Astrocyte (in vitro differentiated cells and primary cell): Measurements from ENCODE around the gene PDLIM1. TPM values are rescaled to one million over a fixed set of nuclear protein-coding genes. Genes with fewer than 3 reads are reported as not detected.

Experiments
- DNase-seq: peaks from one replicate; pipeline ENCODE4 v3.0.0-alpha.2; 2010; ENCODE audit warnings: low read depth
- FAIRE-seq: peaks from 2 replicates; lab custom pipeline; 2011; peaks lifted over from hg19 to GRCh38; lab: Jason Lieb, UNC
- H2AFZ ChIP-seq: 2 replicates; pipeline ENCODE4 v1.6.0; 2012; ENCODE audit warnings: low read depth, low read length, inconsistent platforms
- H3K27ac ChIP-seq: 2 replicates; pipeline ENCODE4 v1.5.1; 2011; ENCODE audit warnings: low read depth, low read length, inconsistent platforms
- H3K27me3 ChIP-seq: 2 replicates; pipeline ENCODE4 v1.6.0; 2011; ENCODE audit warnings: low read length, inconsistent platforms; ENCODE audit not compliant: insufficient read depth
- H3K36me3 ChIP-seq: 2 replicates; pipeline ENCODE4 v1.5.1; 2011; ENCODE audit warnings: low read length, inconsistent platforms; ENCODE audit not compliant: insufficient read depth
- H3K4me1 ChIP-seq: 2 replicates; pipeline ENCODE4 v1.5.1; 2011; ENCODE audit warnings: low read length, inconsistent platforms; ENCODE audit not compliant: insufficient read depth
- H3K4me2 ChIP-seq: 2 replicates; pipeline ENCODE4 v1.6.0; 2012; ENCODE audit warnings: low read length, inconsistent platforms
- H3K4me3 ChIP-seq: 2 replicates; pipeline ENCODE4 v1.5.1; 2011; ENCODE audit warnings: low read depth, mild to moderate bottlenecking, low read length, inconsistent platforms; ENCODE audit not compliant: insufficient read depth
- H3K79me2 ChIP-seq: 2 replicates; pipeline ENCODE4 v1.6.0; 2012; ENCODE audit warnings: mild to moderate bottlenecking, low read length, inconsistent platforms; ENCODE audit not compliant: insufficient read depth
- H3K9ac ChIP-seq: 2 replicates; pipeline ENCODE4 v1.6.0; 2012; ENCODE audit warnings: mild to moderate bottlenecking, low read length, inconsistent platforms
- H3K9me3 ChIP-seq: 2 replicates; pipeline ENCODE4 v1.5.1; 2012; ENCODE audit warnings: low read depth, mild to moderate bottlenecking, low read length, inconsistent platforms; ENCODE audit not compliant: insufficient read depth
- H4K20me1 ChIP-seq: 2 replicates; pipeline ENCODE4 v1.6.0; 2012; ENCODE audit warnings: low read length, inconsistent platforms; ENCODE audit not compliant: insufficient read depth
- H3K27ac Mint-ChIP-seq: one replicate; pipeline ENCODE4 v1.8.0; 2021; ENCODE audit warnings: mild to moderate bottlenecking, mixed read lengths; ENCODE audit not compliant: unreplicated experiment
- H3K27me3 Mint-ChIP-seq: one replicate; pipeline ENCODE4 v1.8.0; 2021; ENCODE audit warnings: low read depth, mixed read lengths; ENCODE audit not compliant: unreplicated experiment
- H3K36me3 Mint-ChIP-seq: one replicate; pipeline ENCODE4 v1.8.0; 2021; ENCODE audit warnings: low read depth, mixed read lengths; ENCODE audit not compliant: unreplicated experiment
- H3K4me1 Mint-ChIP-seq: one replicate; pipeline ENCODE4 v1.8.0; 2021; ENCODE audit warnings: low read depth, mixed read lengths; ENCODE audit not compliant: unreplicated experiment
- H3K4me3 Mint-ChIP-seq: one replicate; pipeline ENCODE4 v1.8.0; 2021; ENCODE audit warnings: mild to moderate bottlenecking, moderate library complexity, mixed read lengths; ENCODE audit not compliant: unreplicated experiment
- H3K9me3 Mint-ChIP-seq: one replicate; pipeline ENCODE4 v1.8.0; 2021; ENCODE audit warnings: mild to moderate bottlenecking, mixed read lengths; ENCODE audit not compliant: unreplicated experiment
- CTCF ChIP-seq: IDR thresholded peaks from 2 replicates; pipeline ENCODE4 v1.5.1; 2011; ENCODE audit warnings: low read depth, mild to moderate bottlenecking, inconsistent platforms, low read length, moderate library complexity; ENCODE audit not compliant: insufficient read depth
- EZH2 ChIP-seq: IDR thresholded peaks from 2 replicates; pipeline ENCODE4 v1.6.1; 2012; ENCODE audit warnings: mild to moderate bottlenecking, low read length, inconsistent platforms; ENCODE audit not compliant: insufficient read depth
- total RNA-seq: library from RNA; stranded (reverse); gene quantifications from 2 replicates; pipeline ENCODE4 v1.2.1, GENCODE V29; 2021

PDLIM1 gene
- total RNA-seq, 1 donor from 2014 or later = 320 TPM

DNA sequence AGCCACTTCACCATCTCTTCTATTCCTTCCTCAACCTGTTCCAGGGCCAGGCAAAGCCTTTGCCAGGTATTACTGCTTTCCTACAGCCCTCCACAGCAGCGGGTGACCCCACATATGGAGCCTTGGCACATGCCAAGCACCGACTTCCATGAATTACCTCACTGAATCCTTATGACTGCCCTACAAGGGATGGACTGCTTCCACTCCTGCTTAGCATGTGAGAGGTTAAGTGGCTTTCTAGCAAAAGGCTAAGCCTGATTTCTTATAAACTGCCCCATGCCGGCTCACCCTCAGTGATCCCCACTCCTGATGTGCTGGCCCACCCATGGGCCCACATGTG, 44.0 kb upstream of the PDLIM1 start:
- FAIRE-seq (no peak), DNase-seq (no peak)
- Histone ChIP-seq H2AFZ (peak overlapping the region; percentile 80), H4K20me1 (no peaks in the 10 kb centered on the region), H3K4me2 (peak overlapping the region; percentile 61), H3K79me2 (no peaks in the 10 kb centered on the region), H3K4me3 (no peak overlapping the region), H3K27me3 (no peaks in the 10 kb centered on the region), H3K9ac (peak overlapping the region; percentile 65), H3K4me1 (peaks cover 15% of the 10 kb centered on the region), H3K36me3 (no peaks in the 10 kb centered on the region), H3K27ac (peak overlapping the region; percentile 85), H3K9me3 (no peaks in the 10 kb centered on the region)
- Mint-ChIP-seq H3K4me3 (no peak overlapping the region), H3K4me1 (peaks cover 12% of the 10 kb centered on the region), H3K9me3 (no peaks in the 10 kb centered on the region), H3K27ac (no peak overlapping the region), H3K36me3 (peaks cover 5% of the 10 kb centered on the region), H3K27me3 (peaks cover 4% of the 10 kb centered on the region)
- TF ChIP-seq CTCF (no peak), EZH2 (no peak)

- Histone ChIP-seq H3K4me1 (peaks cover 15% of the 10 kb centered on the region), H3K4me3 (no peak overlapping the region), H3K36me3 (no peaks in the 10 kb centered on the region), H3K27me3 (no peaks in the 10 kb centered on the region), H4K20me1 (no peaks in the 10 kb centered on the region), H2AFZ (peak overlapping the region; percentile 80), H3K9me3 (no peaks in the 10 kb centered on the region), H3K4me2 (peak overlapping the region; percentile 61), H3K79me2 (no peaks in the 10 kb centered on the region), H3K9ac (peak overlapping the region; percentile 65), H3K27ac (peak overlapping the region; percentile 85)
- TF ChIP-seq EZH2 (no peak), CTCF (no peak)
- FAIRE-seq = peak; percentile 81
- H3K27ac Mint-ChIP-seq = no peak overlapping the region
- peaks cover 5% of the 10 kb centered on the region for H3K36me3 Mint-ChIP-seq
- DNase-seq = peak; percentile 92
- no peak overlapping the region for H3K4me3 Mint-ChIP-seq
- peaks cover 4% of the 10 kb centered on the region for H3K27me3 Mint-ChIP-seq
- H3K9me3 Mint-ChIP-seq = no peaks in the 10 kb centered on the region
- H3K4me1 Mint-ChIP-seq = peaks cover 16% of the 10 kb centered on the region
These were observed 43.4 kb upstream of the PDLIM1 start for GRCh38 chr10:95333997-95334804.

DNA sequence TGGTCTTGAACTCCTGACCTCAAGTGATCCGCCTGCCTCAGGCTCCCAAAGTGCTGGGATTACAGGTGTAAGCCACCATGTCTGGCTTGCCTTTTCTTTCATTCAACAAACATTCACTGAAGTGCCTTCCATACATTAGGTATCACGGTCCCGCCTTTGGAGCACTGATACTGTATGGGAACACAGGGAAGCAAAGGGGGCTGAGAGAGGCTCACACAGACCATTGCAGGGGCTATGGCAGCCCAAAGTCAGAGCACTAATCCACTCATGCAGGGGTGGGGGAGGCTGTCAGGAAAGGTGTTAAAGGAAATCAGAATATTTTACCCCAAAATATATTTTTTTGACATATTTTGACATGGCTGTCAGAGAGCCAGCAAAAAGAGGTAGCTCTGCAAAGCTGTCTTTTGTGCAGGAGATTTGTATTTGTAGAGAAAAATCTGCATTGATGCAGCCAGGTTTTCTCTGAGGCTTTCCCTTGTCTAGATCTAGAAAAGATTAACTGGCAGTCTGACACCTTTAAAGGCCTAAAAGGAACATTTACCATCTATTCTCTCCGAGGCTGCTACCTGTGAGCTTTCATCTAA, 42.0 kb upstream of the PDLIM1 start:
- DNase-seq (no peak), FAIRE-seq (no peak)
- peaks cover 16% of the 10 kb centered on the region for H3K4me1 Mint-ChIP-seq
- H3K9me3 Mint-ChIP-seq = no peaks in the 10 kb centered on the region
- peaks cover 2% of the 10 kb centered on the region for H3K36me3 Mint-ChIP-seq
- Histone ChIP-seq H3K9me3 (no peaks in the 10 kb centered on the region), H3K9ac (no peak overlapping the region), H4K20me1 (no peaks in the 10 kb centered on the region), H3K36me3 (no peaks in the 10 kb centered on the region), H3K4me2 (no peak overlapping the region), H2AFZ (no peak overlapping the region), H3K4me1 (peaks cover 15% of the 10 kb centered on the region), H3K79me2 (no peaks in the 10 kb centered on the region), H3K27ac (no peak overlapping the region), H3K4me3 (no peak overlapping the region), H3K27me3 (no peaks in the 10 kb centered on the region)
- H3K4me3 Mint-ChIP-seq = no peak overlapping the region
- H3K27me3 Mint-ChIP-seq = peaks cover 2% of the 10 kb centered on the region
- TF ChIP-seq EZH2 = no peak
- TF ChIP-seq CTCF = no peak
- no peak overlapping the region for H3K27ac Mint-ChIP-seq
